ENCODE measurements around the gene INAFM1.

Gene INAFM1

DNA sequence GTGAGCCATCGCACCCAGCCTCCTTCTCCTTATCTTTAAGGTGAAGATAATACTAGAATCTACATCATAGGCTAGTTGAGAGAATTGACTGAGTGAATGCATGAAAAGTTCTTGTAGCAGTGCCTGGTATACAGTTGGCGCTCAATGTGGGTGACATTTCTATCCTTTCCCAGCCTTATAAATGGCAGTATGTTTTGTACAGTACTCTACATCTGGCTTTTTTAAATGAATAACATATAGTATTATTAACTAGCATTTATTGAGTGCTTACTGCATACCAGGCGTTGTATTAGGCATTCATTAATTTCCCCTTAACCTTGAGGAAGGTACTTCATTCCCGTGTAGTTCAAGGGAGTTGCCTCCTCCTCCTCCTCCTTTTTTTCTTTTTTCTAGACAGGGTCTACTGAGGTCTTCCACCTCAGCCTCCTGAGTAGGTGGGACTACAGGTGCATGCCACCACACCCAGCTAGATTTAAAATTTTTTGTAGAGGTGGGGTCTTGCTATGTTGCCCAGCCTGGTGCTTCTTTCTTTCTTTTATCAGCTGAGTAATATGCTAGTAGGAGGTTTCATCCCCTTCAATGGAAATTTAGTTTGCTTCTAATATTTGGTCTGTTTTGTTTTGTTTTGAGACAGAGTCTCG is 37.8 kb downstream of the INAFM1 start:
- no CpG with 5 or more reads among the region's 5 CpGs for WGBS (ENCODE audit: insufficient coverage, insufficient read length)
- H3K27me3 ChIP-seq (ENCODE audit: control insufficient read depth, insufficient read depth, low read length) = peaks cover 1% of the 10 kb centered on the region; the same call in 1 of the 2 replicates
- H3K4me3 ChIP-seq (ENCODE audit: low read length) = no peak overlapping the region
- no peaks in the 10 kb centered on the region for H3K36me3 ChIP-seq (ENCODE audit: control insufficient read depth, insufficient read depth, low read length)
- H3K27ac ChIP-seq (ENCODE audit: low read length) = no peak overlapping the region
- no peaks in the 10 kb centered on the region for H3K9me3 ChIP-seq (ENCODE audit: control insufficient read depth, insufficient read depth, low read length)
- DNase-seq (ENCODE audit: low read depth, low spot score) = no peak
- H3K4me1 ChIP-seq (ENCODE audit: control insufficient read depth, insufficient read depth, low read length) = no peaks in the 10 kb centered on the region

DNA sequence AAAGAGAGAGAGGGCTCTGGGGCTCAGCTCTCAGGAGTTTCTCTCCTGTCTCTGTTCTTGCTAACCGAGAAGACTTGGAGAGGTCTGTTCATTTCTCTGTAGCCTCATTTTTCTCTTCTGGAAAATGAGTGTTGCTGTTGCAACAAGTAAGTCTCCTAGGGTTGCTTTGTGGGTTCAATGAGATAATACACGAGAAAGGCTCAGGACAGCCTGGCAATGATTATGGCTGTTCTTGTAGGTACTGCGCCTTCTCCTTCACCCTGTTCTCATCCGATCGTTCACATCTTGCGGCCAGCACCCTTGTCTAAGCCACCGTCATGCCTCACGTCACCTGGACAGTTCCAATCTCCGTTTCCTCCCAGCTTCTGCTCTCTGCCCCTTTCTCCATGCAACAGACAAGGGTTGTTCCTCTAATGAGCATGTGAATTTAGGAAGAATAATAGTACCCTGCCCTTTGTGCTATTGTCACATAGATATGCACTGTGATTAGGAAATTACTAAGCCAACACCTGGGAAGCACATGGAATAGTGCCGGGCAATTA is 39.1 kb downstream of the INAFM1 start:
- no peaks in the 10 kb centered on the region for H3K4me1 ChIP-seq (ENCODE audit: control insufficient read depth, insufficient read depth, low read length)

DNA sequence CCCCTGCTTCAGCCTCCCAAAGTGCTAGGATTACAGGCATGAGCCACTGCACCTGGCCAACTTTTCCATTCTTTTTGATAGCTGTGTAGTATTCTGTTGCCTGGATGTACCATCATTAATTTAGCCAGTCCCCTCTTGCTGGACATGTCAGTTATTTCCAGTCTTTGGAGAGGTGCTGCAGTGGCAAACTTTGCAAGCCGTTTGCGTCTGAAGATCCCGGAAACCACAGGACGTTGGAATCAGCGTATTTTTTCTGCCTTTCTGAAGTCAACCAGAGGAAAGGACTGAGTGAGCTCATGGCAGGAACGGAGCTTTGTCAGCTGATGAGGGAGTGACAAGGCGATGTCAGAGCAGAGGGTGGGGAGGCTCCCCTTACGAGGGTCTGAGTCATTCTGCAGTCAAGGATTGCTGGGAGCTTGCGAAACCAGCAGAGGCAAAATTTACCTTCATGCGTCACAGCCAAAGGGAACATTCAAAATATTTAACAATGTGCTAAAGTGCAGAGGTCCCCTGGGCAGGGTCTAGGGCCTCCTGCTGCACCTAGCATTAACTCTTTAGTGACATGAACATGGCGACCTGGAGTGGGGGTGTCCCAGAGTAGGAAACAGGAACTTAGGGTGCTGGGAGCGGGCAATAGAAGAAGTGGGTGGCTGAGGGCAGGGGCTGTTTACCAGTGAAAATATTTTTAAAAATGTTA is 40.6 kb downstream of the INAFM1 start:
- H3K27me3 ChIP-seq (ENCODE audit: control insufficient read depth, insufficient read depth, low read length) = peaks cover 1% of the 10 kb centered on the region; the same call in 1 of the 2 replicates
- H3K4me1 ChIP-seq (ENCODE audit: control insufficient read depth, insufficient read depth, low read length) = no peaks in the 10 kb centered on the region
- no peaks in the 10 kb centered on the region for H3K9me3 ChIP-seq (ENCODE audit: control insufficient read depth, insufficient read depth, low read length)
- no peaks in the 10 kb centered on the region for H3K36me3 ChIP-seq (ENCODE audit: control insufficient read depth, insufficient read depth, low read length)
- no peak for DNase-seq (ENCODE audit: low read depth, low spot score)
- H3K27ac ChIP-seq (ENCODE audit: low read length) = no peak overlapping the region
- no peak overlapping the region for H3K4me3 ChIP-seq (ENCODE audit: low read length)
- WGBS (ENCODE audit: insufficient coverage, insufficient read length) = no CpG with 5 or more reads among the region's 12 CpGs

More for the DNA sequence above, 39.1 kb downstream of the INAFM1 start:
- DNase-seq (ENCODE audit: low read depth, low spot score) = no peak
- Histone ChIP-seq H3K27ac (ENCODE audit: low read length) (no peak overlapping the region), H3K36me3 (ENCODE audit: control insufficient read depth, insufficient read depth, low read length) (no peaks in the 10 kb centered on the region), H3K27me3 (ENCODE audit: control insufficient read depth, insufficient read depth, low read length) (peaks cover 1% of the 10 kb centered on the region; the same call in 1 of the 2 replicates), H3K4me3 (ENCODE audit: low read length) (no peak overlapping the region), H3K9me3 (ENCODE audit: control insufficient read depth, insufficient read depth, low read length) (no peaks in the 10 kb centered on the region)
- no CpG with 5 or more reads among the region's 10 CpGs for WGBS (ENCODE audit: insufficient coverage, insufficient read length)

DNA sequence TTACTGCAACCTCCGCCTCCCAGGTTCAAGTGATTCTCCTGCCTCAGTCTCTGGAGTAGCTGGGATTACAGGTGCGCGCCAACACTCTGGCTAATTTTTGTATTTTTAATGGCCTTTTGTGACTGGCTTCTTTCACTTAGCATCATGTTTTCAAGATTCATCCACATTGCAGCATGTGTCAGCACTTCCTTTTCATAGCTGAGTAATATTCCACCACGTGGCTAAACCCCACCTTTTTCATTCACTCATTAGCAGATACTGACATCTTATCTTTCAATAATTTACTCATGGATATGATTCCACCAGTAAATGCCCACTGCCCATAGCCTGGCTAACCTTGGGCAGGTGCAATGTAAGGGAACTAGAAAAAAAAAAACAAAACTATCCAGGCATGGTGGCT is 41.8 kb downstream of the INAFM1 start:
- WGBS (ENCODE audit: insufficient coverage, insufficient read length) = no CpG with 5 or more reads among the region's 4 CpGs

DNA sequence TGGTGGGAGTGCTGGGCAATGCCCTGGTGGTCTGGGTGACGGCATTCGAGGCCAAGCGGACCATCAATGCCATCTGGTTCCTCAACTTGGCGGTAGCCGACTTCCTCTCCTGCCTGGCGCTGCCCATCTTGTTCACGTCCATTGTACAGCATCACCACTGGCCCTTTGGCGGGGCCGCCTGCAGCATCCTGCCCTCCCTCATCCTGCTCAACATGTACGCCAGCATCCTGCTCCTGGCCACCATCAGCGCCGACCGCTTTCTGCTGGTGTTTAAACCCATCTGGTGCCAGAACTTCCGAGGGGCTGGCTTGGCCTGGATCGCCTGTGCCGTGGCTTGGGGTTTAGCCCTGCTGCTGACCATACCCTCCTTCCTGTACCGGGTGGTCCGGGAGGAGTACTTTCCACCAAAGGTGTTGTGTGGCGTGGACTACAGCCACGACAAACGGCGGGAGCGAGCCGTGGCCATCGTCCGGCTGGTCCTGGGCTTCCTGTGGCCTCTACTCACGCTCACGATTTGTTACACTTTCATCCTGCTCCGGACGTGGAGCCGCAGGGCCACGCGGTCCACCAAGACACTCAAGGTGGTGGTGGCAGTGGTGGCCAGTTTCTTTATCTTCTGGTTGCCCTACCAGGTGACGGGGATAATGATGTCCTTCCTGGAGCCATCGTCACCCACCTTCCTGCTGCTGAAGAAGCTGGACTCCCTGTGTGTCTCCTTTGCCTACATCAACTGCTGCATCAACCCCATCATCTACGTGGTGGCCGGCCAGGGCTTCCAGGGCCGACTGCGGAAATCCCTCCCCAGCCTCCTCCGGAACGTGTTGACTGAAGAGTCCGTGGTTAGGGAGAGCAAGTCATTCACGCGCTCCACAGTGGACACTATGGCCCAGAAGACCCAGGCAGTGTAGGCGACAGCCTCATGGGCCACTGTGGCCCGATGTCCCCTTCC is 45.5 kb downstream of the INAFM1 start:
- DNase-seq (ENCODE audit: low read depth, low spot score) = no peak
- H3K27me3 ChIP-seq (ENCODE audit: control insufficient read depth, insufficient read depth, low read length) = no peaks in the 10 kb centered on the region
- no peak overlapping the region for H3K4me3 ChIP-seq (ENCODE audit: low read length)
- H3K9me3 ChIP-seq (ENCODE audit: control insufficient read depth, insufficient read depth, low read length) = no peaks in the 10 kb centered on the region
- H3K36me3 ChIP-seq (ENCODE audit: control insufficient read depth, insufficient read depth, low read length) = no peaks in the 10 kb centered on the region
- no CpG with 5 or more reads among the region's 46 CpGs for WGBS (ENCODE audit: insufficient coverage, insufficient read length)
- H3K4me1 ChIP-seq (ENCODE audit: control insufficient read depth, insufficient read depth, low read length) = no peaks in the 10 kb centered on the region; the same call in 1 of the 2 replicates
- no peak overlapping the region for H3K27ac ChIP-seq (ENCODE audit: low read length)

More for the DNA sequence above, 41.8 kb downstream of the INAFM1 start:
- Histone ChIP-seq H3K36me3 (ENCODE audit: control insufficient read depth, insufficient read depth, low read length) (no peaks in the 10 kb centered on the region), H3K9me3 (ENCODE audit: control insufficient read depth, insufficient read depth, low read length) (no peaks in the 10 kb centered on the region), H3K27ac (ENCODE audit: low read length) (no peak overlapping the region), H3K27me3 (ENCODE audit: control insufficient read depth, insufficient read depth, low read length) (no peaks in the 10 kb centered on the region), H3K4me1 (ENCODE audit: control insufficient read depth, insufficient read depth, low read length) (no peaks in the 10 kb centered on the region), H3K4me3 (ENCODE audit: low read length) (no peak overlapping the region)
- no peak for DNase-seq (ENCODE audit: low read depth, low spot score)

DNA sequence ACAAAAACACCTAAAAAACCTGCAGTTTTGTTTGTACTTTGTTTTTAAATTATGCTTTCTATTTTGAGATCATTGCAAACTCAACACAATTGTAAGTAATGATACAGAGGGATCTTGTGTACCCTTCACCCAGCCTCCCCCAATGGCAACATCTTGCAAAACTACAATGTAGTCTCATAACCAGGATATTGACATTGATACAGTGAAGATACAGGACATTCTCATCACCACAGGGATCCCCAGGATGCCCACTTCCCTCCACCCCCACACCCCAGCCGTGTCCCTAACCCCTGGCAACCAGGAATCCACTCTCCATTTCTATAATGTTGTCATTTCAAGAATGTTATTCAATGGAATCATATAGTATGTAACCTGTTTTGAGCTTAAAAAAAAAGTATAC is 46.9 kb downstream of the INAFM1 start:
- Histone ChIP-seq H3K27ac (ENCODE audit: low read length) (no peak overlapping the region), H3K9me3 (ENCODE audit: control insufficient read depth, insufficient read depth, low read length) (no peaks in the 10 kb centered on the region), H3K27me3 (ENCODE audit: control insufficient read depth, insufficient read depth, low read length) (no peaks in the 10 kb centered on the region), H3K4me1 (ENCODE audit: control insufficient read depth, insufficient read depth, low read length) (no peaks in the 10 kb centered on the region; the same call in 1 of the 2 replicates), H3K36me3 (ENCODE audit: control insufficient read depth, insufficient read depth, low read length) (no peaks in the 10 kb centered on the region), H3K4me3 (ENCODE audit: low read length) (no peak overlapping the region)
- no CpG with 5 or more reads among the region's 1 CpG for WGBS (ENCODE audit: insufficient coverage, insufficient read length)
- no peak for DNase-seq (ENCODE audit: low read depth, low spot score)

DNA sequence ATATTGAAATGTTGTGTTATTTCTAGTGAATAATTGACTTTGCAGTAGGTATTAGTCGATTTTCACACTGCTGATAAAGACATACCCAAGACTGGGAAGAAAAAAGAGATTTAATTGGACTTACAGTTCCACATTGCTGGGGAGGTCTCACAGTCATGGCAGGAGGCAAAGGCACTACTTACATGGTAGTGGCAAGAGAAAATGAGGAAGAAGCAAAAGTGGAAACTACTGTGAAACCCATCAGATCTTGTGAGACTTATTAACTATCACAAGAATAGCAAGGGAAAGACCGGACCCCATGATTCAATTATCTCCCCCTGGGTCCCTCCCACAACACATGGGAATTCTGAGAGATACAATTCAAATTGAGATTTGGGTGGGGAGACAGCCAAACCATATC is 47.4 kb downstream of the INAFM1 start:
- no peaks in the 10 kb centered on the region; the same call in 1 of the 2 replicates for H3K4me1 ChIP-seq (ENCODE audit: control insufficient read depth, insufficient read depth, low read length)
- no peak for DNase-seq (ENCODE audit: low read depth, low spot score)
- 100% methylated on average over 1 of the region's 2 CpGs for WGBS (ENCODE audit: insufficient coverage, insufficient read length)
- H3K4me3 ChIP-seq (ENCODE audit: low read length) = no peak overlapping the region
- no peak overlapping the region for H3K27ac ChIP-seq (ENCODE audit: low read length)
- no peaks in the 10 kb centered on the region for H3K36me3 ChIP-seq (ENCODE audit: control insufficient read depth, insufficient read depth, low read length)
- no peaks in the 10 kb centered on the region for H3K9me3 ChIP-seq (ENCODE audit: control insufficient read depth, insufficient read depth, low read length)
- no peaks in the 10 kb centered on the region for H3K27me3 ChIP-seq (ENCODE audit: control insufficient read depth, insufficient read depth, low read length)

DNA sequence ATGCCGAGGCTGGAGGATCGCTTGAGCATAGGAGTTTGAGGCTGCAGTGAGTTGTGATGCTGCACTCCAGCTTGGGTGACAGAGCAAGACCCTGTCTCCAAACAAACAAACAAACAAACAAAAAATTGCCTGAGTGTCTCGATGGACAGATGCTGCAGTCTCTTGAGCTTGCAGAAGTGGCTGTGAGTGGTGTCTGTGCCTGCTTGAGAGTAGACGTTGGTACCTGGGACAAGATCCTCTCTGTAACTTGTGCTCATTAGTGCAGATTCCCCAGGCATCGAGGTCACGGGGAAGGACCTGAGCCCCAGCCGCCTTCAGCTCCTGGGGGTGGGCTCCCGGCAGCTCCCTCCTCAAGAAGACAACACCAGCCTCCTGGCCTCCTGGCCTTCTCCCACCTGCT is 48.7 kb downstream of the INAFM1 start:
- WGBS (ENCODE audit: insufficient coverage, insufficient read length) = no CpG with 5 or more reads among the region's 8 CpGs
- Histone ChIP-seq H3K27me3 (ENCODE audit: control insufficient read depth, insufficient read depth, low read length) (no peaks in the 10 kb centered on the region), H3K9me3 (ENCODE audit: control insufficient read depth, insufficient read depth, low read length) (no peaks in the 10 kb centered on the region), H3K4me1 (ENCODE audit: control insufficient read depth, insufficient read depth, low read length) (no peaks in the 10 kb centered on the region; the same call in 1 of the 2 replicates), H3K36me3 (ENCODE audit: control insufficient read depth, insufficient read depth, low read length) (no peaks in the 10 kb centered on the region), H3K4me3 (ENCODE audit: low read length) (no peak overlapping the region), H3K27ac (ENCODE audit: low read length) (no peak overlapping the region)
- DNase-seq (ENCODE audit: low read depth, low spot score) = no peak

DNA sequence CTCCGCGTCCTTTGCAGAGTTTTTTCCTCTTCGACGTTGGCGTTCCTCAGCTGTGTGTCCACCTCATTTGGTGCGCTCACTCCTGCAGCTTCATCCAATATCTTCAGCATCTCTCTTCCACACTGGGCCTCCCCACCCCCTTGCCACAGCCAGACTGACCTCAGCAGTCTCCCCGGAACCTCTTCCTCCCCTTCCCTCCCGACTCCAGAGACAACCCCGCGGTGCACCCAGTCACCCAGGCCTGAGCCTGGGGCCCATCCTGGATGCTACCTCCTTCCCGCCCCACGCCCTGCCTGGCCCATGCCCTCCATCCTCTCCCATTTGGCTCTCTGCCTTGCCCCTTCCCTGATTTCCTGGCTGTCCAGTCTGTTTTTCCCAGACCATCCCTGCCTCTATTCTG is 49.2 kb downstream of the INAFM1 start:
- no peaks in the 10 kb centered on the region for H3K36me3 ChIP-seq (ENCODE audit: control insufficient read depth, insufficient read depth, low read length)
- H3K27ac ChIP-seq (ENCODE audit: low read length) = no peak overlapping the region
- no peaks in the 10 kb centered on the region for H3K27me3 ChIP-seq (ENCODE audit: control insufficient read depth, insufficient read depth, low read length)
- no peak for DNase-seq (ENCODE audit: low read depth, low spot score)
- WGBS (ENCODE audit: insufficient coverage, insufficient read length) = no CpG with 5 or more reads among the region's 12 CpGs
- H3K4me3 ChIP-seq (ENCODE audit: low read length) = no peak overlapping the region
- no peaks in the 10 kb centered on the region; the same call in 1 of the 2 replicates for H3K4me1 ChIP-seq (ENCODE audit: control insufficient read depth, insufficient read depth, low read length)
- no peaks in the 10 kb centered on the region for H3K9me3 ChIP-seq (ENCODE audit: control insufficient read depth, insufficient read depth, low read length)

DNA sequence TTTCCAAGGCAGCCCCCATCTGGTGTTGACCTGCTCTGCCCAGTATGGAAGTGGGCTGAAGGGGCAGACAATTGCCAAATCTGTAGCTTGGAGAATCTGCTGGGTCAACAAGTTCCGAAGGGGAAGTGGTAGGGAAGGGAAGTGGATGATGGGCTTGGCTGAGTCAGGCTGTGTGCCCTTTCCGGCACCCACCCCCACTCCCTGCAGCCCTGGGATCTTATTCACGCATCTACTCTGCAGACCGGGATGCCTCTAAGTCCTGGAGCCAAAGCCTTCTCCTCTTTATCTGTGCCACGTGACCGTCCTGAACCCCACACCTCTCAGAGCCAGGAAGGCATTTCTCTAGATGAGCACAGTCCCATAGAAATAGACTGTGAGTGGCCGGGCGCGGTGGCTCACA is 49.8 kb downstream of the INAFM1 start:
- no CpG with 5 or more reads among the region's 9 CpGs for WGBS (ENCODE audit: insufficient coverage, insufficient read length)

More for the DNA sequence above, 49.8 kb downstream of the INAFM1 start:
- Histone ChIP-seq H3K27me3 (ENCODE audit: control insufficient read depth, insufficient read depth, low read length) (no peaks in the 10 kb centered on the region), H3K9me3 (ENCODE audit: control insufficient read depth, insufficient read depth, low read length) (no peaks in the 10 kb centered on the region), H3K4me1 (ENCODE audit: control insufficient read depth, insufficient read depth, low read length) (no peaks in the 10 kb centered on the region; the same call in 1 of the 2 replicates), H3K4me3 (ENCODE audit: low read length) (no peak overlapping the region), H3K27ac (ENCODE audit: low read length) (no peak overlapping the region), H3K36me3 (ENCODE audit: control insufficient read depth, insufficient read depth, low read length) (no peaks in the 10 kb centered on the region)
- DNase-seq (ENCODE audit: low read depth, low spot score) = no peak

All from iPS DF 6.9 (cell line).